NCI-H2196 (cell line): Measurements from ENCODE around the gene RNPEP.
A peak's percentile ranks its signal among the peaks of the same experiment; 100 is the strongest.
"Not testable (repeated sequence)": the region's sequence is repeated elsewhere in the genome, so short reads cannot be mapped to it uniquely, and the experiment has no call there.

Experiments
- DNase-seq: peaks from one replicate; lab custom pipeline; 2025; ENCODE audit not compliant: unreplicated experiment; lab: John Stamatoyannopoulos, UW

RNPEP gene

DNA sequence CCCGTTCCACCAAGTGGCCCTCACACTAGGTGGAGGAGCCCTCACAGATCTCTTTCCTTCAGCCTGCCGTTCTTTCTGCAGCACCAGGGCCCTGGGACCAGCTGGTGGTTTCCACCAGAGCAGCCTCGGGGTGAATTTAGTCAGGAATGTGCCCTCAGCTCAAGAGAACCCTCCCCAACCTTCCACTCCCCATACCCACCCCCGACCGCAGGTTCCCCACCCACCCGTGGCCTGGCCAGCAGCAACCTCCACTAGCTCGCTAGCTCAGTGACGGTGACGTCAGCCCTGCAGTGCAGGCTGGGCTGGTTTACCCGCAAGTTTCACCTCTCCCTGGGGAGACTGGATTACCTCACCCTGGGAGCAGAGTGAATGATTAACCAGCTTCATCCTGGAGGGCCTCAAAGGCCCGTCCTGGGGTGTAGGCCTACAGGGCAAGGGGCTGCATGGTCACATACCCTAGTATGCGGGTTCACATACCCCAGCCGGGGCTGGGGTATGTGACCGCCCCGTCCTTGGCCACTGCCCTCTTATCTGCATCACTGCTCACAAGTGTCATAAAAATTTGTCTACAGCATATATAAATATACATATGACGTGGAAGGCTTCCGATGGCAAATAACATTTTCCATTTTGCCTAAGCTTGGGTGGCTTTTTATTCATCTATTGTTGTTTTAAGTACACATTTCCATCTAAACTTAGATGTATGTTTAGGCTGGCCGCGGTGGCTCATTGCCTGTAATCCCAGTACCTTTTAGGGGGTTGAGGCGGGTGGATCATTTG lies 52.4 kb downstream of the RNPEP start:
- no peak for DNase-seq

DNA sequence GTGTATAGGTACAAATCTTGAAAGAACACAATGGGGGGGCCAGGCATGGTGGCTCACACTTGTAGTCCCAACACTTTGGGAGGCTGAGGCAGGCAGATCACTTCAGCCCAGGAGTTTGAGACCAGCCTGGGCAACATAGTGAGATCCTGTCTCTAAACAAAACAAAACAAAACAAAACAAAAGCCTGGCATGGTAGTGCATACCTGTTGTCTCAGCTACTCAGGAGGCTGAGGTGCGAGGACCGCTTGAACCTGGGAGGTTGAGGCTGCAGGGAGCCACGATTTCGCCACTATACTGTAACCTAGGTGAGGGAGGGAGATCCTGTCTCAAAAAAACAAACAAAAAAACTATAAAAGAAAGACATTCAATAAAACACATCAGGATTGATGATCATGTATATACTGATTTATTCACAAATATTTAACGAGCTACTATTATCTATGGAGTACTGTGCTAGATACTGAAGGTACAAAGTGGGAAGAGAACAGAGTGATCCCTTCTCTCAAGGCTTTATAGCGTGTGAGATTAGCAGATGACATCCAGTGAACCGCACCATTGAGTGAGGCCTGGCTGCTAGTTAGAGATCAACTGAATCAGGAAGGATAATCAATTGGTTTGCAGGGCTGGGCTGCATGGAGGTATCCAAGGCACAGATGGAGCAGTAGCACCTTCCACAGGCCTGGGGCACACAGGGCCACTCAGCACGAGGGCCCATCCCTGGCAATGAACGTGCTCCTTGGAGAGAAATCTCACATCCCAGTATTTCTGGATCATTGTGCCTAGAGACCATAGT lies 54.3 kb downstream of the RNPEP start:
- no peak for DNase-seq

GRCh38 chr1:202037706-202038296 lies 55.4 kb downstream of the RNPEP start:
- no peak for DNase-seq

DNA sequence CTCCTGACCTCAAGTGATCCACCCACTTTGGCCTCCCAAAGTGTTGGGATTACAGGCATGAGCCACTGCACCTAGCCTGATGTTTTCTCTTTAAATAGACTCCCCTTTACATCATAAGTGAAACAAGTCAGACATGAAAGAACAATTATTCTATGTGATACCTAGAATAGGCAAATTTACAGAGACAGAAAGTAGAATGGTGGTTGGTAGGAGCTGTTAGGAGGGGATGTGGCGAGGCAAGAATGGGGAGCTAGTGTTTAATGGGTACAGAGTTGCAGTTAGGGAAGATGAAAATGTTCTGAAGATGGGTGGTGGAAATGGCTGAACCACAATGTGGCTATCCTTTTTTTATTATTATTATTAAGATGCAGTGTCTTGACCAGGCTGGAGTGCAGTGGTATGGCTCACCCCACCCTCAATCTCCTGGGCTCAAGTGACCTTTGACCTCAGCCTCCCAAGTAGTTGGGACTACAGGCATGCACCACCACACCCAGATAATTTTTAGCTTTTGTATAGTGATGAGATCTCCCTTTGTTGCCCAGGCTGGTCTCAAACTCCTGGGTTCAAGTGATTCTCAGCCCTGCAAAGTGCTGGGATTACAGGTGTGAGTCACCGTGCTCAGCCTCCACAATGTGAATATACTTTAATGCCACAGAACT lies 56.4 kb downstream of the RNPEP start:
- no peak for DNase-seq

GRCh38 chr1:202045705-202046104 lies 63.3 kb downstream of the RNPEP start:
- DNase-seq: peak; percentile 50

- DNase-seq: peak; percentile 93
Observed at GRCh38 chr1:202046227-202046626, 63.8 kb downstream of the RNPEP start.

GRCh38 chr1:202046748-202047708 lies 64.6 kb downstream of the RNPEP start:
- DNase-seq: peak; percentile 60

DNA sequence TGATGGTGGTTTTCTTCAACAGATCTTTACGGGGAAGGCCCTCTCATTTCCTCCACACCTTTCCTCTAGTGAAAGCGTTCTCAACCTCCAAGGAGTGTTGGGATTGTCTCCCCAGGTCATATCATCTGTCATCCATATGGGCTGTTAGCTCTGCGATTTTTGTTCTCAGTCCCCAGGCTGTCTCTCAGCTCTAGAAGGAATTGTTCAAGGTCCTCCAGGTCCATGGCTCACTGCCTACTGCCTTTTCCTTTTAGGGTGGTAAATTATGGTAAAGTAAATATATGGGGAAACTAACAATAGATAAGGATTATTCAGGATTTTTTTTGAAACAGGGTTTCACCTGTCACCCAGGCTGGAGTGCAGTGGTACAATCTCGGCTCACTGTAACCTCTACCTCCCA lies 65.5 kb downstream of the RNPEP start:
- DNase-seq: no peak

- DNase-seq: no peak
Observed at GRCh38 chr1:202049129-202049528, 66.7 kb downstream of the RNPEP start.

GRCh38 chr1:202054094-202054493 lies 71.6 kb downstream of the RNPEP start:
- no peak for DNase-seq

GRCh38 chr1:202054673-202055072 lies 72.2 kb downstream of the RNPEP start:
- DNase-seq: not testable (repeated sequence)
